Lower leg skin (tissue), 4 donors: ENCODE results near the gene ERN1. TPM values are rescaled to one million over a fixed set of nuclear protein-coding genes. Genes with fewer than 3 reads are reported as not detected.
A peak's percentile ranks its signal among the peaks of the same experiment; 100 is the strongest.

Source experiments
- DNase-seq, 2 donors: peaks; one replicate each; pipeline ENCODE4 v3.0.0-alpha.2; 2019; ENCODE audit warnings: low spot score in 2 of 2
- H3K4me3 ChIP-seq: fragments of 200-600 bp; sonication (generic); 2 replicates; pipeline ENCODE4 v1.5.1; 2017; ENCODE audit warnings: mild to moderate bottlenecking, low read depth; ENCODE audit not compliant: poor library complexity, severe bottlenecking
- POLR2A ChIP-seq, 2 donors: fragments of 450-650 bp; IDR thresholded peaks; one replicate each; pipeline ENCODE4 v1.6.1; 2016 to 2017; ENCODE audit warnings: antibody characterized with exemption in 2 of 2, mild to moderate bottlenecking in 1 of 2, moderate library complexity in 1 of 2
- WGBS, 2 donors: methylation state at CpG; one replicate each; pipeline ENCODE4 v1.1.5; 2018; 5-methylcytosine and 5-hydroxymethylcytosine counted together
- intact Hi-C: fragments of 100-400 bp; cut with DNase I; formaldehyde crosslinking; loops from one replicate; pipeline ENCODE4 v1.15.0; 2023; ENCODE audit warnings: low total_unique reads
- total RNA-seq, 4 donors: library from RNA; depleted of rRNA; stranded (reverse); fragments of >200 nt; gene quantifications; one replicate each; pipeline ENCODE4 v1.1.0, GENCODE V29; 2016
- TF ChIP-seq, protein P1 (sequence below), 3 donors: fragments of 450-650 bp; IDR thresholded peaks; one replicate each; pipeline ENCODE4 v1.5.1; 2016; ENCODE audit warnings: antibody characterized with exemption in 3 of 3, mild to moderate bottlenecking in 3 of 3, moderate library complexity in 2 of 3

The ERN1 gene
- total RNA-seq, 4 donors from 2014 or later = 18.2 to 44.0 (median 22.8) TPM

DNA sequence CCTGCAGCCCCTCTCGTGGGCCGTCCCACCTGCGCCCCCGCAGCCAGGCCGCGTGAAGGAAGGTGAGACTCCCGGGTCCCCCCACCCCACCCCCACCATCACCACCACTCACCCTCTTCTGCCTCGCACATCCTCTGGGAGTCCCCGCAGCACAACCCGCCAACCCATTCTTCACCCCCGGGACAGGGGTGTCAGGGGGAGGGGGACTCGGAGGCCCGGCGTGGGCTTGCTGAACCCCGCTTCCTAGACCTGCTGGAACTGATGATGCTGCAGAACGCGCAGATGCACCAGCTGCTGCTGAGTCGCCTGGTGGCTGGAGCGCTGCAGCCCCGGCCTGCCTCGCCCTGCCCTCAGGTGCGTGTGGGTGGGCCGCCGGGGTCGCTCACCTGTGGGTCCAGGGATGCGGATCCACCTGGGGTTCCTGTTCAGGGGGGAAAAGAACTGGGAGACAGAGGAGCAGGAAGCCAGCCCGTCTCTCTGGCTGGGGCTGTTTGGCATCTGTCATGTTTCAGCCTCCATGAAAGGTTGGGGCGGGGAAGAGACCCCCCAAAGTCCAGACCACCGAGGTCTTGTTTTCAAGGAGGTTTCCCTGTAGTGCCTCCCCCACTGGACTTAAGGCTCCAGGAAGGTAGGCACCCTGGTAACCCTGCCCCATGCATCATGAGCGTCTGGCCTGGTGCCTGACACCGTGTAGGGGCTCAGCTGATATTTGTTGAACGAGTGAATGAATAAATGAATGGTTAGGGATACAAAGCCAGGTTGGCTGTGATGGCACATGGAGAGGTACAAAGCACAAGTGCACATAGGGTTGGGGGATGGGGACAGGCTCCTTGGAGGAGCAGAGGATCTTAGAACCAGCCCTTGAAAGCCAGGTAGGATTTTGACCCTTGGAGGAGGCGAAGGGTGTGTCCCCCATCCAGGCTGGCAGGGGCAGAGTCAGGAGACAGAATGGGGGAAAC, 130.9 kb downstream of the ERN1 start:
- intact Hi-C loops = no loop called here
- peak in 1 of 2 donors; percentile 84 for DNase-seq
- TF ChIP-seq, protein P1, sequence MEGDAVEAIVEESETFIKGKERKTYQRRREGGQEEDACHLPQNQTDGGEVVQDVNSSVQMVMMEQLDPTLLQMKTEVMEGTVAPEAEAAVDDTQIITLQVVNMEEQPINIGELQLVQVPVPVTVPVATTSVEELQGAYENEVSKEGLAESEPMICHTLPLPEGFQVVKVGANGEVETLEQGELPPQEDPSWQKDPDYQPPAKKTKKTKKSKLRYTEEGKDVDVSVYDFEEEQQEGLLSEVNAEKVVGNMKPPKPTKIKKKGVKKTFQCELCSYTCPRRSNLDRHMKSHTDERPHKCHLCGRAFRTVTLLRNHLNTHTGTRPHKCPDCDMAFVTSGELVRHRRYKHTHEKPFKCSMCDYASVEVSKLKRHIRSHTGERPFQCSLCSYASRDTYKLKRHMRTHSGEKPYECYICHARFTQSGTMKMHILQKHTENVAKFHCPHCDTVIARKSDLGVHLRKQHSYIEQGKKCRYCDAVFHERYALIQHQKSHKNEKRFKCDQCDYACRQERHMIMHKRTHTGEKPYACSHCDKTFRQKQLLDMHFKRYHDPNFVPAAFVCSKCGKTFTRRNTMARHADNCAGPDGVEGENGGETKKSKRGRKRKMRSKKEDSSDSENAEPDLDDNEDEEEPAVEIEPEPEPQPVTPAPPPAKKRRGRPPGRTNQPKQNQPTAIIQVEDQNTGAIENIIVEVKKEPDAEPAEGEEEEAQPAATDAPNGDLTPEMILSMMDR (IDR thresholded peaks at IDR 0.05) = no peak
- no peak for TF ChIP-seq POLR2A (IDR thresholded peaks at IDR 0.05)
- WGBS, 2 donors = 16% methylated on average over 31 to 32 of the region's 33 CpGs
- no peak overlapping the region for H3K4me3 ChIP-seq

DNA sequence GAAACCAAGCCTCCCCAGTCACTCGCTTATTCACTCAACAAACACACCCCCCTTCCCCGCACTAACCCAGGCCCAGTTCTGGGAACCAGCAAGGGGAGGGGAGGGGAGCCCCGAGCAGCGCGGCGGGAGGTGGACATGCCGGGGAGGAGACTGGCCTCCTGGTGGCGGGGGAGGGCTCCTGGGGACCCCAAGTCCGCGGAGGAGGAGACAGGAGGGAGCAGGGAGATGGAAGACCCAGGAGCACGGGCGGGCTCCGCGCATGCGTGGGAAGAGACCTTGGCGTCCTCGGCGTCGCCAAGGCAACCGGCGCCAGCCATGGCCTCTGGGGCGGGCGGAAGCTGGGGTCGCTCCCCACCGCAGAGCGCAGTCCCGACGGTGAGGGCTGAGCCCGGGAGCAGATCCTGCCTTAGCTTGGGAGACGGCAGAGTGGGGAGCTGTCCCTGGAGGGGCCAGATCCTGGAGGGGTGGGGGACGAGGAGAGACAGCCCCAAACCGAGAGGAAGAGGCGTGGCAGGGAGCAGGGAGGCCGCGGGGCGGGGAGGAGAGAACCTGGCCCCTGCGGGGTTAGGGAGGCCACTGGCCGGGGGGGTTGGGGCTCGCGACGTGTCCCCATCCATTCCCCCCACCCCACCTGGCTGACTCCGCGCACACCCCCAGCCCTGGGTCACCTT, 131.8 kb downstream of the ERN1 start, which contains the start of gene PRR29:
PRR29 (plus strand) TSS at position 302 of the 671 bp plus-strand sequence; CDS start at position 316, 14 bp downstream.
- intact Hi-C loops = no loop called here
- WGBS, 2 donors = 2% methylated on average over 43 of the region's 43 CpGs
- peak within 1 kb of the TSS; percentile 43 for H3K4me3 ChIP-seq
- no peak for TF ChIP-seq POLR2A (IDR thresholded peaks at IDR 0.05)
- TF ChIP-seq, protein P1 (IDR thresholded peaks at IDR 0.05) = no peak
- peak in 1 of 2 donors; percentile 89 for DNase-seq

DNA sequence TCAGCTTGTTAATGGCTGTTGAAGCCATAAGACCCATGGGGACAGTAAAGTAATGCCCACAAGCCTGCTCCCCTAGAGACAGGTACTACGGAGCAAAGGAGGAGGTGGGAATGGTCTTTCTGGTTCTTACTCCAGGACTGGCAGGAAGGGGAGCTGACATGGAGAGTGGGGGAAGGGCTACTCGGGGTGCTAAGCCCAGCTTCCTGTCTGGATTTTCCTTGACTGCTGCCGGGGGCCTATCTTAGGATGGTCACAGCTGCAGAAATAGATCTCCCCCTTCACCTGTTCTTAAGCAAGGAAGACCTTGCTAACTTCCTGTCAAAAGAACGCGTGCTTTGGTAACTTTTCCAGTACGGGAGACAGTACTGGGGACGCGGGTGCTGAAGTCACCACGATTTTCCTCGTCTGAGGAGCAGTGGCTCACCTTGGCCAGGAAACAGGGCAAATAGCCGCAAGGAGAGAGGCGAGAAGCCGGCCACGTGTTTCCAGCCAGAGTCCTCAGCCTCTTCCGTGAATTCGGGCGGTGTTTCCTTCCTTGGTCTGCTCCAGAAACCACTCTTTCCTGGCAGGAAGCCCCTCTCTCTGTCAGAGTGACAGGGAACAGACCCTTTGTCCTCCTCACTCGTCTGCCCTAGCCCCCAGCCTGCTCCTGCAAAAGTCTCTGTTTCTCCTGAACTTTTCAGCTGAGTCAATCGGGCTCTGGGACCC, 132.4 kb downstream of the ERN1 start:
- H3K4me3 ChIP-seq = no peak overlapping the region
- intact Hi-C loops = no loop called here
- TF ChIP-seq POLR2A (IDR thresholded peaks at IDR 0.05) = no peak
- TF ChIP-seq, protein P1 (IDR thresholded peaks at IDR 0.05) = no peak
- DNase-seq = peak in 1 of 2 donors; percentile 84
- WGBS, 2 donors = 19 to 23% methylated on average over 15 to 19 of the region's 19 CpGs

DNA sequence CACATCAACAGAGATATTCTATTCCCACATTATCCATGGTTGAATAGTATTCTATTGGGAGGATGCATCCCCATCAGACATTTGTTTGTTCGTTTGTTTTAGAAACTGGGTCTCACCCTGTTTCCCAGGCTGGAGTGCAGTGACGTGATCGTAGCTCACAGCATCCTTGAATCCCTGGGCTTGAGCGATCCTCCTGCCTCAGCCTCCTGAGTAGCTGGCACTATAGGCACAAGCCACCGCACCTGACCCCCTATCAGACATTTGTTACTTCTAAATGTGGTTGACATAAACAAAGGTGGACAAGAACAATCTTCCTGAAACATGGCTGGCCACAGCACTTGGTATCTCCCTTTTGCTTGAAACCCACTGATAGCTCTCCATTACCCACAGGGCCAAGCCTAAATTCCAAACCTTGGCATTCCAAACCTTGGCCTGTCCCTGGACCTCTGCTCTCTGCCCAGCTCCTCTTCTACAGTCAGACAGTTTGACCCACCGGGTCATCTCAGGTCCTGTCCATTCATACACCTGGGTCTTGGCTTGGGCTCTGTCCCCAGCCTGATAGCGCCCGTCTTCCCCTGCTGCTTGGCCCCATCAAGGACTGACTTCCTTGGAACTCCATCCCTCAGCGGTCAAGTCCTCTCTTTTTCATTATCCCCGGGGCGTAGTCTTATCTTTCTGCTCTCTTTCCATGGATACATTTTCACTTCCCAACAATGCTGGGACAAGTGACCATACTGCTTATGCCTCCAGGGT, 133.3 kb downstream of the ERN1 start:
- 96 to 98% methylated on average over 11 of the region's 11 CpGs for WGBS, 2 donors
- no peak overlapping the region for H3K4me3 ChIP-seq
- DNase-seq = peak in 1 of 2 donors; percentile 54
- TF ChIP-seq, protein P1 (IDR thresholded peaks at IDR 0.05) = no peak
- no peak for TF ChIP-seq POLR2A (IDR thresholded peaks at IDR 0.05)
- intact Hi-C loops = no loop called here

DNA sequence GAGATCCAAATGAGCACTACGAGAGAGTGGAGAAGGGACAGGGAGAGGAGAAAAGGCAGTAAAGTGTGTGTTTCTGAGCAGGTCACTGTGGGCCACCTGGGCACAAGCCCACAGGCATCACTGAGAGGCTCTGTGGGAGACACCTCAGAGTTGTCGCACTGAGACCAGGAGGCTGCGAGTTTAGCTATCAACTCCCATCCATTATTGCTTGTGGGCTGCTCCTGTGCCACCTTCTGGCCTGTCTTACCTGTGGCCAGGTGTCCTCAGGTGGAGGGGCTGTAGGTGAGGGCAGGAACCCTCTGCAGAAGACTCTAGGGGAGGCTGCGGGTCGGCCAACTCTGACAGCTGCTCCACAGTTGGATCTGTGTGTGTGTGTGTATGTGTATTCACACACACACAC, 134.3 kb downstream of the ERN1 start:
- WGBS, 2 donors = 92 to 93% methylated on average over 5 of the region's 5 CpGs
- no peak overlapping the region for H3K4me3 ChIP-seq
- peak in 1 of 2 donors; percentile 46 for DNase-seq
- no peak for TF ChIP-seq POLR2A (IDR thresholded peaks at IDR 0.05)
- TF ChIP-seq, protein P1 (IDR thresholded peaks at IDR 0.05) = no peak
- intact Hi-C loops = no loop called here
